HG03460 (cell line): ENCODE results near the gene HNRNPAB.
"Not testable (repeated sequence)": the region's sequence is repeated elsewhere in the genome, so short reads cannot be mapped to it uniquely, and the experiment has no call there.

Experiments
- ATAC-seq: cut with Tn5 transposase; IDR thresholded peaks from one replicate; pipeline ENCODE4 v1.9.1; 2021; ENCODE audit not compliant: unreplicated experiment

HNRNPAB gene

GRCh38 chr5:178196281-178196812 lies 8.0 kb upstream of the HNRNPAB start:
- no peak for ATAC-seq

GRCh38 chr5:178196986-178197385 lies 7.3 kb upstream of the HNRNPAB start:
- no peak for ATAC-seq

- ATAC-seq: not testable (repeated sequence)
Measured at GRCh38 chr5:178198151-178198550, 6.2 kb upstream of the HNRNPAB start.

DNA sequence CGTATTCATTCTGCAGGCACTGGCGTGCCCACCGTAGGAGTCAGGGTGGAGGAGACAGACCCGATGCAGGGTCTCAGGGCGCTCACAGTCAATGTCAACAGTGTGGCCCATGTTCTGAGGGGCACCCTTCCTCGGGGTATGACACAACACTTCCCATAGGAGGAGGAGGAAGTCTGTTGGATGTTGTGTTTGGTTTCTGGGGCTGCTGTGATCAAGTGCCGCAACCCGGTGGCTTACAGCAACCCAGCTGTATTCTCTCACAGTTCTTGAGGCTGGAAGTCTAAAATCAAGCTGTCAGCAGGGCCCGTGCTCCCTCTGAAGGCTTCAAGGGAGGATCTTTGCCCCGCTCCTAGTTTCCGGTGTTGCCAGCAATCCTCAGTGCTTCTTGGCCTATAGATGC lies 5.6 kb upstream of the HNRNPAB start:
- no peak for ATAC-seq

DNA sequence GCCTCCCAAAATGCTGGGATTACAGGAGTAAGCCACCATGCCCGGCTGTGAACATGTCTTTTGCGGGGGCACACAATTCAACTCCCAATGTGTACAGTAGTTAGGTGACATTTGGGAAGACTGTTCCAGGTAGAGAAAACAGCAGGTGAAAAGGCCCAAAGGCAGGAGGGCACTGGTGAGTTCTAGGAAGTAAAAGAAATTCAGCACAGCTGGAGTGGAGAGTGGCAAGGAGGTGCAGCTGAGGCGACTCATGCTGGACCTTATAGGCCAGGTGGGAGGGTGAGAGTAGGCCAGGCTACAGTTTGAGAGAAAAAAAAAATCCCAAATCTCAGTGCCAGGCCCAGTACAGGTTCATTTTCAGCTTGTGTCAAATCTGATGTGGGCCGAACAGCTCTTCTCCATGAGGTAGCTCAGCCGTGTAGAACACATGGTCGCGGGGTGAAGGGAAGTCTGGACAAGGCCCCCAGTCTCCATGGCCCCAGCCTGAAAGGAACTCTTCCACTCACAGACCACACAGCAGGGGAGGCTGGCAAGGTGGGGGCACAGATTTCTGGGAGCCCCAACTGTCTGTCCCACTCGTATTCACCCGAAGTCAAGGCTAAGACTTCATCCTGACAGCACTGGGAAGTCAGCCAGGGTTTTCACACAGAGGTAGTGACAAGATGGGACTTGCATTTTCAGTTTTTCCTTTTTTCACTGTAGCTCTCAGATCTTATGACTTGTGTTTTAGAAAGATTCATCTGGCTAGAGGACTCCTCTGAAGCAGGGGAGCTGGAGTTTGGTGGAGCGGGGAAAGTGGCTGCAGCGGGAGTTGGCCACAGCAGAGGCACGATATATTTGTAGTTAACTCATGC lies 4.5 kb upstream of the HNRNPAB start:
- ATAC-seq: no peak

GRCh38 chr5:178201221-178201926 lies 3.0 kb upstream of the HNRNPAB start:
- no peak for ATAC-seq

DNA sequence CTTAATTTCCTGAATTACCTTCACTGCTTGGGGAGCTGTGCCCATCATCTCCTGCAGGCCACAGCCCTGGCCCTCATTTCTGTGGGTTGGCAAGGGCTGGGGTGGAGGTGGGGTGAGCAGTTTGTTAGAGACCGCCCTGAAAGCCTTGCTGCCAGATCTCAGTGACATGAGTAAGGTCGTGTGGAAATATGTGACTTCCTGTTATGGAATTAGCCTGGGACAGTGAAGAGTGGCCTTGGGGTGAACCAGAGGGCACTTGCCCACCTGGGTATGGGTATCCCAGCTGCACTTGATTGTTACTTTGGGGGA lies 2.5 kb upstream of the HNRNPAB start:
- ATAC-seq: no peak

- ATAC-seq: no peak
Measured at GRCh38 chr5:178202541-178202940, 1.8 kb upstream of the HNRNPAB start.

GRCh38 chr5:178203670-178204181 lies 607 bp upstream of the HNRNPAB start:
- peak; percentile 8 for ATAC-seq

- ATAC-seq: peak; percentile 56
Measured at GRCh38 chr5:178204935-178205748, 809 bp downstream of the HNRNPAB start.

DNA sequence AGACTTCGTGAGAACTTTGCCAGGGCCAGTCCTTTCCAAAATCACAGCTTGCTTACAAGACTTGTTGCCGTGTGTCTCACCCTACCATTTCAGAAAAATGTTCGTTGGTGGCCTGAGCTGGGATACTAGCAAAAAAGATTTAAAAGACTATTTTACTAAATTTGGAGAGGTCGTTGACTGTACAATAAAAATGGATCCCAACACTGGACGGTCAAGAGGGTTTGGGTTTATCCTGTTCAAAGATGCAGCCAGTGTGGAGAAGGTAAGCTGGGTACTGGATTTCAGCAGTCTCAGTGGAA lies 1.4 kb downstream of the HNRNPAB start:
- ATAC-seq: no peak

DNA sequence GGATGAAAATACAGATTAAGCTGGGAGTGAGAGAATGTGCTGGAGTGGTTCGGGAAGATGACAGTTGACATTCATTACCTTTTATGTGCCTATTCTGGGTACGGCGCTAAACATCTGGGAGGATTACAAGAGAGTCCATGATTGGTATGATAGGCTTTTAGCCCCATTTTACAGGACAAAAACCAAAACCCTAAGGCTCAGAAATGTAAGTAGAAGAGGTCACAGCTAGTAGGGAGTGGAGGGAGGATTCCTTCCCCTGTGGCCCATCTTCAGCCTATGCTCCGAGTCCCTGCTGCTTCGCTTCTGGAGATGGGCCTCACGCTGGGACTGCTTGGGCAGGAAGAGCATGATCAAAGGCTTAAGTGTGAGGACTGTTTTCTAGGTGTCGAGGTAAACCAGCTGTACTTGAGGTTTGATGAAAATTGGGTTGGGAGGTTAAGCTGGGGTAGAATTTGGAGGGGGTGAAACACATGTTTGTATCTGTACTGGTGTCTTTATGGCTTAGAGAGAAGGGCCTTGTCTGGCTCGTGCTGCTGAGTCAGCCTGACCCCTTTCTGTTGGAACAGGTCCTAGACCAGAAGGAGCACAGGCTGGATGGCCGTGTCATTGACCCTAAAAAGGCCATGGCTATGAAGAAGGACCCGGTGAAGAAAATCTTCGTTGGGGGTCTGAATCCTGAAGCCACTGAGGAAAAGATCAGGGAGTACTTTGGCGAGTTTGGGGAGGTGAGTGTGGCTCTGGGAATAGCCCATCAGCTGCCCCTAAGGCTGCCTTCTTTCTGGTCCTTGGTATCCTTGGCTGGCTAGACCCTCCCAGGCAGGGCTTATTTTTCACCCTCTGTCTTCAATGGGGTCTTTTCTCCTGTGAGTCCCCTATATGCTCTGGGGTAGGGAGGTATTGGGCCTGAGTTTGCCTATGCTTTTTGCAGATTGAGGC lies 2.1 kb downstream of the HNRNPAB start:
- no peak for ATAC-seq

GRCh38 chr5:178207183-178207916 lies 3.0 kb downstream of the HNRNPAB start:
- no peak for ATAC-seq

GRCh38 chr5:178207917-178208280 lies 3.6 kb downstream of the HNRNPAB start:
- no peak for ATAC-seq

- ATAC-seq: no peak
Measured at GRCh38 chr5:178208540-178209227, 4.4 kb downstream of the HNRNPAB start.

DNA sequence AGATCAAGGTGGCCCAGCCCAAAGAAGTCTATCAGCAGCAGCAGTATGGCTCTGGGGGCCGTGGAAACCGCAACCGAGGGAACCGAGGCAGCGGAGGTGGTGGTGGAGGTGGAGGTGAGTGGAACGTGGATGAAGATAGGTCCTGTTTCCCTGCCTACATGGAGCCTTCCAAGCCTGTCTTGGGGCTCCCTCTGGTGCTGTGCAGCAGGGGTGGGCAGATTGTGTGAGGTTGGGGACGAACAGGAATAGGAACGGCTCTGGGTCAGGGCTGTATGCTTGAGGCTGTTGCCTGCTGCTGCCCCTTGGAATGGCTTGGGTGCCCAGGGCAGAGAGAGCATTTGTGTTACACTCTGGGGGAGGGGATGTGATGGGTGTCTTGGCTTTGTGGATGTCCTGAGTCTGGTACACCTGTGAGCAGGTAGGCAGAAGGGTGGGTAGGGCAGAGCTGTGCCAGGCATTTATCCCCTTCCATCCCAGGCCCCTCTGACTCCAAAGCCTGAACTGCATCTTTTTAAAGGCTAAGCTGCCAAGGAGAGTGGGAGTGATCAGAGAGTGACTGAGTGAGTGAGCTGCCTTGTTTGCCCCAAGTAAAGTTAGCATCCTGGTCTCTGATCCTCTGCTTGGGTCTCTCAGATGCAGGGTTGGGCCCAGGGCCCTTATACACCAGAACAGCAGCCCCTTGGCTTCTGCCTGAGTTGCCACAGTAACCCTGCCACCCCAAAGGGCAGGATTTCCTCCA lies 5.2 kb downstream of the HNRNPAB start:
- no peak for ATAC-seq

- ATAC-seq: no peak
Measured at GRCh38 chr5:178210073-178210535, 5.8 kb downstream of the HNRNPAB start.

GRCh38 chr5:178210686-178211085 lies 6.4 kb downstream of the HNRNPAB start:
- no peak for ATAC-seq
